Measurements from ENCODE around the gene MAP2K2. TPM values are rescaled to one million over a fixed set of nuclear protein-coding genes. Genes with fewer than 3 reads are reported as not detected.

Gene MAP2K2
- total and polyA plus RNA-seq, 2 donors (not counting 3 experiments of a cell fraction or from before 2014, with no cell fraction given), result 126 to 171 TPM

- H3K36me3 ChIP-seq (ENCODE audit: control insufficient read depth in 2 of 2, extremely low read depth in 1 of 2, insufficient read depth in 2 of 2, low read length in 2 of 2), result peaks cover 0 to under 1% of the 10 kb centered on the region in 2 experiments
- no peak for FAIRE-seq
- no peak overlapping the region for H3K9ac ChIP-seq (replicated peaks; ENCODE audit: extremely low read depth, insufficient read depth, low read length)
- DNase-seq (ENCODE audit: low read depth, low spot score), result no peak
- no TSS peak for BruUV-seq (replicated peaks)
- intact Hi-C loops (cut with micrococcal nuclease), result no loop called here
- H3K79me2 ChIP-seq (ENCODE audit: control insufficient read depth, insufficient read depth, low read length), result no peaks in the 10 kb centered on the region
- H2AFZ ChIP-seq (ENCODE audit: low read depth, low read length), result peak overlapping the region; percentile 2
- H3K9me3 ChIP-seq (replicated peaks; ENCODE audit: control insufficient read depth, insufficient read depth, low read length), result no peaks in the 10 kb centered on the region
- CTCF ChIA-PET, result no interaction called here
- no peaks in the 10 kb centered on the region for H3K9me1 ChIP-seq (replicated peaks; ENCODE audit: control insufficient read depth, extremely low read depth, insufficient read depth, low read length)
- dilution Hi-C loops (cut with MboI; ENCODE audit: extremely low pct_ligation_motif_present, low sequenced_read_pairs), result no loop called here
- no peak overlapping the region for H3K4me3 ChIP-seq (replicated peaks in 1 of 3; ENCODE audit: insufficient read depth in 1 of 3, low read depth in 1 of 3, low read length in 3 of 3)
- H3K27ac ChIP-seq (ENCODE audit: insufficient read depth, low read depth, low read length), result no peak overlapping the region
- H3K4me2 ChIP-seq (ENCODE audit: insufficient read depth, low read length), result no peak overlapping the region
- no peaks in the 10 kb centered on the region for H4K20me1 ChIP-seq (replicated peaks; ENCODE audit: control insufficient read depth, extremely low read depth, insufficient read depth, low read length)
- TF ChIP-seq POLR2AphosphoS5 (IDR thresholded peaks at IDR 0.05; ENCODE audit: insufficient read depth, low read depth, low read length), result no peak
- no peak for TF ChIP-seq CTCF (IDR thresholded peaks at IDR 0.05; ENCODE audit: extremely low read depth in 1 of 2, insufficient read depth in 1 of 2, low read depth in 1 of 2, low read length in 2 of 2)
- TF ChIP-seq MAX (IDR thresholded peaks at IDR 0.05; ENCODE audit: insufficient read depth, insufficient read length), result no peak
- no peak for TF ChIP-seq FOS (IDR thresholded peaks at IDR 0.05; ENCODE audit: borderline replicate concordance, insufficient read depth, low read length)
- no peak for TF ChIP-seq JUN (IDR thresholded peaks at IDR 0.05; ENCODE audit: borderline replicate concordance, insufficient read depth, insufficient read length, low read depth)
- TF ChIP-seq POLR2A (IDR thresholded peaks at IDR 0.05; ENCODE audit: low read depth, low read length), result no peak
- no peak for TF ChIP-seq EZH2 (IDR thresholded peaks at IDR 0.05; ENCODE audit: borderline replicate concordance, low read depth, low read length, severe bottlenecking)
- no peak for TF ChIP-seq GATA2 (IDR thresholded peaks at IDR 0.05; ENCODE audit: insufficient read depth, insufficient read length, low read depth, low read length)
- TF ChIP-seq MYC (IDR thresholded peaks at IDR 0.05; ENCODE audit: low read depth, low read length), result no peak
- POLR2A ChIA-PET, result no interaction called here
- no peaks in the 10 kb centered on the region for H3K27me3 ChIP-seq (ENCODE audit: control insufficient read depth in 2 of 2, insufficient read depth in 2 of 2, low read length in 2 of 2)
- no peaks in the 10 kb centered on the region for H3K4me1 ChIP-seq (ENCODE audit: control insufficient read depth, extremely low read depth, insufficient read depth, low read length)
These were observed 39.4 kb downstream of the MAP2K2 start for GRCh38 chr19:4084547-4084877.

Data from endothelial cell of umbilical vein (primary cell).